GM06990 (cell line): Measurements from ENCODE around the gene ITPR1.

Experiments
- DNase-seq: peaks from one replicate; pipeline ENCODE4 v3.0.0-alpha.2; 2011; ENCODE audit not compliant: insufficient read length; ENCODE audit errors: extremely low read depth
- H3K27me3 ChIP-seq: replicated peaks from 2 replicates; pipeline ENCODE4 v1.6.0; 2011; ENCODE audit warnings: low read length; ENCODE audit not compliant: control insufficient read depth, insufficient read depth
- H3K36me3 ChIP-seq: 2 replicates; pipeline ENCODE4 v1.5.1; 2011; ENCODE audit warnings: low read length; ENCODE audit not compliant: control insufficient read depth, insufficient read depth
- H3K4me3 ChIP-seq: replicated peaks from 2 replicates; pipeline ENCODE4 v1.5.1; 2011; ENCODE audit warnings: low read depth, mild to moderate bottlenecking, control low read depth, low read length
- TF ChIP-seq, protein P1 (sequence below): IDR thresholded peaks from 2 replicates; pipeline ENCODE4 v1.5.1; 2011; ENCODE audit warnings: low read length, control low read depth, mild to moderate bottlenecking, inconsistent platforms; ENCODE audit not compliant: insufficient read depth, poor library complexity, severe bottlenecking

ITPR1 gene

DNA sequence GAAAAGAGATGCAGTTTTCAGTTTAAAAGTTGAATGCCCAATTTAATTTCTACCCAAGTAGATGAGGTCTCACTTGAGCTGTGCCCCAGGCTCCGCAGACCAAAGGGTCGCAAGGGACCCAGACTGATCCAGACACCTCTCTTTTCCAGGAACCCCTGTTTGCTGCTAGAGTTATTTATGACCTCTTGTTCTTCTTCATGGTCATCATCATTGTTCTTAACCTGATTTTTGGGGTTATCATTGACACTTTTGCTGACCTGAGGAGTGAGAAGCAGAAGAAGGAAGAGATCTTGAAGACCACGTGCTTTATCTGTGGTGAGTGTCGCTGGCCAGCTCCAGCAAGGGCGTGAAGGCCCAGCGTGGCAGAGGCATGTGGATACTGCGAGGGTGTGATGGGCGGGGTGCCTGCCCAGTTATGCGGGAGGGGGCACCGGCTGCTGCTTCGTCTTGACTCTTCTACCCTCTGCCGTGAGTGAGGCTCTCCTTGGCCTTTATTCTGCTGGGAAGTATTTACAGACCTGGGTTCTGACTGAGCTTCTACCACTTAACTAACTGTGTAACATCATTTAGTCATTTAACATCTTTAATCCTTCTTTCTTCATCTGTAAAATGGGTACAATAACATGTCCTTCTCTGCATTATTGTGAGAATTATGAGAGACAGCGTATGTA is 321.9 kb downstream of the ITPR1 start:
- no peak overlapping the region for H3K4me3 ChIP-seq
- peaks cover 7% of the 10 kb centered on the region; the same call in 1 of the 2 replicates for H3K36me3 ChIP-seq
- TF ChIP-seq, protein P1, sequence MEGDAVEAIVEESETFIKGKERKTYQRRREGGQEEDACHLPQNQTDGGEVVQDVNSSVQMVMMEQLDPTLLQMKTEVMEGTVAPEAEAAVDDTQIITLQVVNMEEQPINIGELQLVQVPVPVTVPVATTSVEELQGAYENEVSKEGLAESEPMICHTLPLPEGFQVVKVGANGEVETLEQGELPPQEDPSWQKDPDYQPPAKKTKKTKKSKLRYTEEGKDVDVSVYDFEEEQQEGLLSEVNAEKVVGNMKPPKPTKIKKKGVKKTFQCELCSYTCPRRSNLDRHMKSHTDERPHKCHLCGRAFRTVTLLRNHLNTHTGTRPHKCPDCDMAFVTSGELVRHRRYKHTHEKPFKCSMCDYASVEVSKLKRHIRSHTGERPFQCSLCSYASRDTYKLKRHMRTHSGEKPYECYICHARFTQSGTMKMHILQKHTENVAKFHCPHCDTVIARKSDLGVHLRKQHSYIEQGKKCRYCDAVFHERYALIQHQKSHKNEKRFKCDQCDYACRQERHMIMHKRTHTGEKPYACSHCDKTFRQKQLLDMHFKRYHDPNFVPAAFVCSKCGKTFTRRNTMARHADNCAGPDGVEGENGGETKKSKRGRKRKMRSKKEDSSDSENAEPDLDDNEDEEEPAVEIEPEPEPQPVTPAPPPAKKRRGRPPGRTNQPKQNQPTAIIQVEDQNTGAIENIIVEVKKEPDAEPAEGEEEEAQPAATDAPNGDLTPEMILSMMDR, result no peak
- no peak for DNase-seq
- H3K27me3 ChIP-seq, result no peaks in the 10 kb centered on the region

- Histone ChIP-seq H3K36me3 (peaks cover 7% of the 10 kb centered on the region; the same call in 1 of the 2 replicates), H3K27me3 (no peaks in the 10 kb centered on the region), H3K4me3 (no peak overlapping the region)
- no peak for DNase-seq
- TF ChIP-seq, protein P1, result no peak
Measured at GRCh38 chr3:4816306-4816705, 323.2 kb downstream of the ITPR1 start.

DNA sequence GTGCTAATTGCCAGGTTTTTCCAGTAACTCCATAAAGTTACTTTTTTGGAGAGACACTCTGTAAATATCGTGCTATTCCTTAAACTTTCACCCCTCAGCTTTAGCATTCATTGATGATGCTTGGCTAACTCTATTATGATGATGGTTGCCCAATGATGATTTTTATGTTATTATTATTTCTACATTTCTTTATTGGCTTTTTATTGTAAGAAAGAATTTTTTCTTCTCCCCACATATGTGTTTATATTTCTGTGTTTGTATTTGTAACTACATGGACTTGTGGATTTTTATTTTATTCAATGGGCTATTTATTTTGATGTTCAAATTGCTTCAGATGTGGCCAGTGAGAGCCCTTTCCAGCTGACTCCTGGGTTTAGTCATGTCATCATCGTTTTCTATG is 323.6 kb downstream of the ITPR1 start:
- no peak for DNase-seq
- TF ChIP-seq, protein P1, result no peak

DNA sequence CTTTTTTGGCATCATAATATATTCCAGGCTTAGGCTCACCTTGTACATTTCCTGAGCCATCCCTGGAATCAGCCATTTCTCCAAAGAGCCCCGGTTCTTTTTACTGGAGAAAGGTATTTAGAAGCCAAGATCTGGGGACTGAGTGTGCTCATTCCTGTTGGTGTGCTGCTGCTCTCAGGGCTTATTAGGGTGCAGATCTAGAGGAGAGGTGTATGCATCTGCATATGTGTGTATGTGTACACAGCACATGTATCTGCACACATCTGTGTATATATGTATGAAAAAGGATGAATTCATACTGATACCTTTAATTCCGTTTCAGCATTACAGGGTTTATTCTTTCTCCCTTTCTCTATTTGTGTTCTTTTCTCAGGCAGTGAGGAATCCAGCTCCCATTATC is 324.0 kb downstream of the ITPR1 start:
- Histone ChIP-seq H3K27me3 (no peaks in the 10 kb centered on the region), H3K4me3 (no peak overlapping the region), H3K36me3 (peaks cover 7% of the 10 kb centered on the region; the same call in 1 of the 2 replicates)
- TF ChIP-seq, protein P1, result no peak
- DNase-seq, result no peak

More for the DNA sequence above, 323.6 kb downstream of the ITPR1 start:
- no peaks in the 10 kb centered on the region for H3K27me3 ChIP-seq
- peaks cover 7% of the 10 kb centered on the region; the same call in 1 of the 2 replicates for H3K36me3 ChIP-seq
- no peak overlapping the region for H3K4me3 ChIP-seq

DNA sequence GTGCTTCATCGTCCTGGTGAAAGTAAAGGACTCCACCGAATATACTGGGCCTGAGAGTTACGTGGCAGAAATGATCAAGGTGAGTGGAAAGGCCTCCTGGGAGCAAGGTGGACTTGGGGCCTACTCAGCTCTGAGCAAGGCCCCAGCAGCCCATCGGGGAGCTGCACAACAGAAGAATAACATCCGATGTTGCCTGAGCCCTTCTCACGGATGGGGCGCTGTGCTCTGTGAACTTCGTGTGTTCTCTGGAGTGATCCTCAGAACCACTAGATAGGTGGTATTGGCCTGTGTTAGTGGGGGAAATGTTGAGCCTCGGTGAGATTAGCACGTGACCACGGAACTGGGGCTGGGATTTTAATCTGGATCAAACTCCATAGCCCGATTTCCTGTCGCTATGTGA is 325.0 kb downstream of the ITPR1 start:
- TF ChIP-seq, protein P1, result no peak
- no peaks in the 10 kb centered on the region for H3K27me3 ChIP-seq
- DNase-seq, result no peak
- peaks cover 7% of the 10 kb centered on the region; the same call in 1 of the 2 replicates for H3K36me3 ChIP-seq
- H3K4me3 ChIP-seq, result no peak overlapping the region
